Caco-2 (cell line): ENCODE data around the gene OR5AP2. TPM values are rescaled to one million over a fixed set of nuclear protein-coding genes. Genes with fewer than 3 reads are reported as not detected.
"Not testable (repeated sequence)": the region's sequence is repeated elsewhere in the genome, so short reads cannot be mapped to it uniquely, and the experiment has no call there.

Experiments used
- Bru-seq: library from RNA; stranded (reverse); fragments of 400-500 nt; gene quantifications from one replicate; lab custom pipeline; 2021; lab: Mats Ljungman, UMichigan
- BruChase-seq, 2 experiments: library from RNA; stranded (reverse); fragments of 400-500 nt; gene quantifications; one replicate each; lab custom pipeline; 2021; lab: Mats Ljungman, UMichigan
- BruUV-seq: library from RNA; stranded (reverse); fragments of 400-500 nt; replicated peaks from 2 replicates; lab custom pipeline; 2021; lab: Mats Ljungman, UMichigan
- CTCF ChIA-PET: fragments of 300-600 bp; sonication (Branson Sonifier 250); formaldehyde crosslinking; loops from one replicate; lab custom pipeline; 2022; ENCODE audit warnings: antibody characterized with exemption; lab: Charles Lee
- POLR2A ChIA-PET: fragments of 300-600 bp; sonication (Branson Sonifier 250); formaldehyde crosslinking; loops from one replicate; lab custom pipeline; 2022; ENCODE audit warnings: antibody characterized with exemption; lab: Charles Lee
- DNase-seq, 2 experiments: peaks; one replicate each; pipeline versions ENCODE4 v3.0.0 to v3.0.0-alpha.2; 2020 to 2022
- H3K27me3 ChIP-seq: replicated peaks from 2 replicates; pipeline ENCODE4 v1.6.0; 2011; ENCODE audit warnings: low read length; ENCODE audit not compliant: control insufficient read depth, insufficient read depth
- H3K36me3 ChIP-seq: 2 replicates; pipeline ENCODE4 v1.5.1; 2011; ENCODE audit warnings: low read length; ENCODE audit not compliant: control insufficient read depth, insufficient read depth
- H3K4me1 ChIP-seq: fragments of 250-450 bp; sonication (Bioruptor Pico); 2 replicates; pipeline ENCODE4 v1.5.1; 2020; ENCODE audit warnings: mild to moderate bottlenecking
- H3K4me3 ChIP-seq: 2 replicates; pipeline ENCODE4 v1.5.1; 2011; ENCODE audit warnings: low read depth, mild to moderate bottlenecking, control low read depth, low read length
- H3K9me3 ChIP-seq: fragments of 250-450 bp; sonication (Bioruptor Pico); 2 replicates; pipeline ENCODE4 v1.5.1; 2020; ENCODE audit warnings: mild to moderate bottlenecking, moderate library complexity
- H3K27ac Mint-ChIP-seq: one replicate; pipeline ENCODE4 v1.8.0; 2022; ENCODE audit warnings: mixed read lengths; ENCODE audit not compliant: unreplicated experiment
- H3K27me3 Mint-ChIP-seq: one replicate; pipeline ENCODE4 v1.8.0; 2022; ENCODE audit warnings: mixed read lengths; ENCODE audit not compliant: insufficient read depth, unreplicated experiment
- H3K36me3 Mint-ChIP-seq: one replicate; pipeline ENCODE4 v1.8.0; 2022; ENCODE audit warnings: mild to moderate bottlenecking, mixed read lengths; ENCODE audit not compliant: insufficient read depth, unreplicated experiment
- H3K4me1 Mint-ChIP-seq: one replicate; pipeline ENCODE4 v1.8.0; 2022; ENCODE audit warnings: low read depth, mixed read lengths; ENCODE audit not compliant: unreplicated experiment
- H3K4me3 Mint-ChIP-seq: one replicate; pipeline ENCODE4 v1.8.0; 2022; ENCODE audit warnings: mild to moderate bottlenecking, moderate library complexity, mixed read lengths; ENCODE audit not compliant: unreplicated experiment
- H3K9me3 Mint-ChIP-seq: one replicate; pipeline ENCODE4 v1.8.0; 2022; ENCODE audit warnings: mixed read lengths; ENCODE audit not compliant: unreplicated experiment
- CTCF ChIP-seq, 2 experiments: fragments of 200-600 bp in 1 of 2; IDR thresholded peaks; 1 replicate in 1 of 2; 2 replicates in 1 of 2; pipeline versions ENCODE4 v1.5.1 to v1.8.0; 2011 to 2022; ENCODE audit warnings: antibody characterized with exemption in 1 of 2, control low read depth in 1 of 2, inconsistent platforms in 1 of 2, low read depth in 1 of 2, low read length in 1 of 2, mild to moderate bottlenecking in 1 of 2, moderate library complexity in 1 of 2; ENCODE audit not compliant: insufficient read depth in 1 of 2, severe bottlenecking in 1 of 2, unreplicated experiment in 1 of 2
- intact Hi-C: fragments of 100-400 bp; cut with micrococcal nuclease; formaldehyde crosslinking; loops from one replicate; pipeline ENCODE4 v1.10.0; 2022; ENCODE audit not compliant: unreplicated experiment
- long read RNA-seq: library from polyadenylated mRNA; stranded (forward); transcript quantifications from one replicate; pipeline ENCODE4 v2.0.0, GENCODE V29; 2022
- total RNA-seq: library from RNA; stranded (reverse); gene quantifications from 2 replicates; pipeline ENCODE4 v1.2.3, GENCODE V29; 2022

Gene OR5AP2
- not detected in 2 replicates for total RNA-seq
- not detected for Bru-seq, nascent RNA
- not detected for BruChase-seq, experiment 1, labeled RNA remaining after a 2-hour chase
- not detected for BruChase-seq, experiment 2, labeled RNA remaining after a 6-hour chase
- long read RNA-seq: 0 reads

GRCh38 chr11:56642339-56642738 lies at the start of gene OR5AP2:
OR5AP2 (minus strand) TSS chr11:56642439; CDS start chr11:56642439, 0 bp downstream.
- ChIA-PET POLR2A (no interaction called here), CTCF (no interaction called here)
- DNase-seq: no peak
- Mint-ChIP-seq H3K27ac (no peak within 1 kb of the TSS), H3K36me3 (no peaks in the 10 kb centered on the region), H3K4me3 (no peak within 1 kb of the TSS), H3K9me3 (no peaks in the 10 kb centered on the region), H3K27me3 (peaks cover 4% of the 10 kb centered on the region), H3K4me1 (no peaks in the 10 kb centered on the region)
- no TSS peak for BruUV-seq
- Histone ChIP-seq H3K4me3 (no peak within 1 kb of the TSS), H3K4me1 (no peaks in the 10 kb centered on the region), H3K27me3 (no peaks in the 10 kb centered on the region), H3K36me3 (no peaks in the 10 kb centered on the region), H3K9me3 (no peaks in the 10 kb centered on the region)
- intact Hi-C loops: no loop called here
- TF ChIP-seq CTCF (IDR thresholded peaks at IDR 0.05; ENCODE audit: insufficient read depth in 1 of 2, low read depth in 1 of 2, low read length in 1 of 2, severe bottlenecking in 1 of 2, unreplicated experiment in 1 of 2): no peak

- H3K27me3 ChIP-seq, H3K36me3 Mint-ChIP-seq, H3K4me3 Mint-ChIP-seq, CTCF ChIA-PET, H3K27me3 Mint-ChIP-seq, intact Hi-C loops, H3K4me3 ChIP-seq, DNase-seq, H3K9me3 Mint-ChIP-seq, H3K9me3 ChIP-seq, H3K27ac Mint-ChIP-seq, H3K4me1 ChIP-seq, BruUV-seq, H3K36me3 ChIP-seq, H3K4me1 Mint-ChIP-seq, POLR2A ChIA-PET: not testable (repeated sequence)
Observed at GRCh38 chr11:56691179-56691578, 48.9 kb upstream of the OR5AP2 start.

- intact Hi-C loops: no loop called here
- Mint-ChIP-seq H3K27me3 (peaks cover 4% of the 10 kb centered on the region), H3K36me3 (no peaks in the 10 kb centered on the region), H3K27ac (no peak overlapping the region), H3K4me3 (no peak overlapping the region), H3K4me1 (no peaks in the 10 kb centered on the region), H3K9me3 (no peaks in the 10 kb centered on the region)
- CTCF ChIA-PET: no interaction called here
- no TSS peak for BruUV-seq
- no peak for TF ChIP-seq CTCF (IDR thresholded peaks at IDR 0.05; ENCODE audit: insufficient read depth in 1 of 2, low read depth in 1 of 2, low read length in 1 of 2, severe bottlenecking in 1 of 2, unreplicated experiment in 1 of 2)
- H3K4me3 ChIP-seq: no peak overlapping the region
- H3K36me3 ChIP-seq: no peaks in the 10 kb centered on the region
- H3K9me3 ChIP-seq: no peaks in the 10 kb centered on the region
- no peaks in the 10 kb centered on the region for H3K27me3 ChIP-seq
- POLR2A ChIA-PET: no interaction called here
- DNase-seq: no peak
- H3K4me1 ChIP-seq: no peaks in the 10 kb centered on the region
Observed at GRCh38 chr11:56688554-56689100, 46.4 kb upstream of the OR5AP2 start.
